Measurements from ENCODE around the gene POP5.

DNA sequence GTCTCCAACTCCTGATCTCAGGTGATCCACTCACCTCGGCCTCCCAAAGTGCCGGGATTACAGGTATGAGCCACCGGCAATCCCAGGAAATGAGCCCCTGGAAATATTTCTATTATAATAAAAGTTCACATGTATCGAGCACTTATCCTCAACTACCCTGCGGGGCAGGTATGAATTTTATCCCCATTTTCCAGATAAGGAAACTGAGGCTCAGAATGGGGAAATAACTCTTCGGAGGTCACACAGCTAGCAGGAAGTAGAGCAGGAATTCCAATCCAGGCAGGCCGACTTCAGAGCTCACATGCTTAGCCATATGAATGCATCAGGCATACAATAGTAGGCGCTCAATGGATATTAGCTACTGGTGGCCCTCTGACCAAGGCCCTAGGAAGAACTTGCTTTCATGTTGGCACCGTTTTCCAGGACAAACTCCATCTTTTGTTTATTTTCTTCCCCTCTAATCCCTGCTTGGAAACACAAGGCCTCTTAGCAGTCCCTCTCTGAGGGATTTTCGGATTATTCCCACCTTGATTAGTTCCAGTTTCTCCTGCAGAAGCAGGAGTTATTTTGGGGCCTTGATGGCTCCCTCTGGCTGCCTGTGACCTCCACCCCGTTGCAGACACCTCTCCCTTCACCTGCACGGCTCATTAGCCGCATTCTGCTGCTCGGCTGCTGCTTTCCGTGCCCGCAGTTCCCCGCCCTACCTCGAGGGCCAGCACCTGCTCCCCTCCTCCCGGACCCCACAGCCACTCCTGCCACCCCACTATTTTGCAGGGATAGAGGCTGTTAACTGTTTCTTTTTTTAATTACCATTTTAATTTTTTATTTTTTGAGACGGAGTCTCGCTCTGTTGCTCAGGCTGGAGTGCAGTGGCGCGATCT, 18.7 kb upstream of the POP5 start:
- TF ChIP-seq, protein P1, sequence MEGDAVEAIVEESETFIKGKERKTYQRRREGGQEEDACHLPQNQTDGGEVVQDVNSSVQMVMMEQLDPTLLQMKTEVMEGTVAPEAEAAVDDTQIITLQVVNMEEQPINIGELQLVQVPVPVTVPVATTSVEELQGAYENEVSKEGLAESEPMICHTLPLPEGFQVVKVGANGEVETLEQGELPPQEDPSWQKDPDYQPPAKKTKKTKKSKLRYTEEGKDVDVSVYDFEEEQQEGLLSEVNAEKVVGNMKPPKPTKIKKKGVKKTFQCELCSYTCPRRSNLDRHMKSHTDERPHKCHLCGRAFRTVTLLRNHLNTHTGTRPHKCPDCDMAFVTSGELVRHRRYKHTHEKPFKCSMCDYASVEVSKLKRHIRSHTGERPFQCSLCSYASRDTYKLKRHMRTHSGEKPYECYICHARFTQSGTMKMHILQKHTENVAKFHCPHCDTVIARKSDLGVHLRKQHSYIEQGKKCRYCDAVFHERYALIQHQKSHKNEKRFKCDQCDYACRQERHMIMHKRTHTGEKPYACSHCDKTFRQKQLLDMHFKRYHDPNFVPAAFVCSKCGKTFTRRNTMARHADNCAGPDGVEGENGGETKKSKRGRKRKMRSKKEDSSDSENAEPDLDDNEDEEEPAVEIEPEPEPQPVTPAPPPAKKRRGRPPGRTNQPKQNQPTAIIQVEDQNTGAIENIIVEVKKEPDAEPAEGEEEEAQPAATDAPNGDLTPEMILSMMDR (conservative IDR thresholded peaks at IDR 0.05; ENCODE audit: low read depth, low read length) = no peak
- no peak for TF ChIP-seq USF2 (IDR thresholded peaks at IDR 0.05; ENCODE audit: low read depth, low read length)

Data from IMR-90 (cell line).